Measurements from ENCODE around the gene NCAM1.

The NCAM1 gene

GRCh38 chr11:113091481-113091780, 130.2 kb downstream of the NCAM1 start:
- DNase-seq, result no peak

GRCh38 chr11:113096648-113097047, 135.4 kb downstream of the NCAM1 start:
- no peak for DNase-seq

- no peak for DNase-seq
Measured at GRCh38 chr11:113103932-113104690, 142.9 kb downstream of the NCAM1 start.

GRCh38 chr11:113104691-113105251, 143.6 kb downstream of the NCAM1 start:
- DNase-seq, result no peak

- DNase-seq, result no peak
Measured at GRCh38 chr11:113105592-113105991, 144.4 kb downstream of the NCAM1 start.

- no peak for DNase-seq
Measured at GRCh38 chr11:113106507-113106906, 145.3 kb downstream of the NCAM1 start.

GRCh38 chr11:113110046-113110445, 148.8 kb downstream of the NCAM1 start:
- DNase-seq, result no peak

GRCh38 chr11:113111156-113111555, 149.9 kb downstream of the NCAM1 start:
- DNase-seq, result no peak

- no peak for DNase-seq
Measured at GRCh38 chr11:113112307-113112706, 151.1 kb downstream of the NCAM1 start.

GRCh38 chr11:113113801-113114704, 152.8 kb downstream of the NCAM1 start:
- no peak for DNase-seq

- DNase-seq, result no peak
Measured at GRCh38 chr11:113114705-113115027, 153.4 kb downstream of the NCAM1 start.

GRCh38 chr11:113118104-113118503, 156.9 kb downstream of the NCAM1 start:
- no peak for DNase-seq

- DNase-seq, result no peak
Measured at GRCh38 chr11:113119074-113119473, 157.9 kb downstream of the NCAM1 start.

GRCh38 chr11:113119966-113120736, 158.9 kb downstream of the NCAM1 start:
- DNase-seq, result no peak

- no peak for DNase-seq
Measured at GRCh38 chr11:113121746-113122145, 160.5 kb downstream of the NCAM1 start.

GRCh38 chr11:113124006-113124405, 162.8 kb downstream of the NCAM1 start:
- no peak for DNase-seq

- DNase-seq, result no peak
Measured at GRCh38 chr11:113124578-113124977, 163.4 kb downstream of the NCAM1 start.

GRCh38 chr11:113129261-113129992, 168.2 kb downstream of the NCAM1 start:
- DNase-seq, result no peak

- no peak for DNase-seq
Measured at GRCh38 chr11:113131036-113131775, 170.0 kb downstream of the NCAM1 start.

- DNase-seq, result no peak
Measured at GRCh38 chr11:113133071-113133470, 171.9 kb downstream of the NCAM1 start.

GRCh38 chr11:113134626-113135025, 173.4 kb downstream of the NCAM1 start:
- DNase-seq, result no peak

Measured in stimulated activated CD4-positive, alpha-beta T cell treated with anti-CD3 and anti-CD28 coated beads, Interleukin-2, amount 100 ng/mL, for 48 hours (primary cell).